RWPE2 (cell line): Measurements from ENCODE around the gene NECTIN2.

ENCODE experiments used
- ATAC-seq: fragments of 200-7000 bp; cut with Tn5 transposase; 3 replicates; pipeline ENCODE4 v1.9.1; 2021; ENCODE audit warnings: low read depth
- DNase-seq: peaks from one replicate; pipeline ENCODE4 v3.0.0-alpha.2; 2020; ENCODE audit warnings: low spot score
- H3K27ac ChIP-seq: fragments of 450-650 bp; 2 replicates; pipeline ENCODE4 v1.5.1; 2017; ENCODE audit warnings: mild to moderate bottlenecking; ENCODE audit not compliant: poor library complexity, severe bottlenecking
- H3K27me3 ChIP-seq: fragments of 250-450 bp; sonication (Bioruptor Pico); 2 replicates; pipeline ENCODE4 v1.5.1; 2021; ENCODE audit warnings: mild to moderate bottlenecking, moderate library complexity; ENCODE audit not compliant: insufficient read depth, poor library complexity, severe bottlenecking
- H3K36me3 ChIP-seq: fragments of 250-450 bp; sonication (Bioruptor Pico); 2 replicates; pipeline ENCODE4 v1.5.1; 2020; ENCODE audit warnings: low read depth, mild to moderate bottlenecking, moderate library complexity
- H3K4me1 ChIP-seq: fragments of 250-450 bp; sonication (Bioruptor Pico); 2 replicates; pipeline ENCODE4 v1.5.1; 2021; ENCODE audit warnings: mild to moderate bottlenecking, moderate library complexity; ENCODE audit not compliant: insufficient read depth, poor library complexity, severe bottlenecking
- H3K4me3 ChIP-seq: fragments of 250-450 bp; sonication (Bioruptor Pico); 2 replicates; pipeline ENCODE4 v1.5.1; 2021; ENCODE audit warnings: mild to moderate bottlenecking, moderate library complexity; ENCODE audit not compliant: severe bottlenecking
- H3K9me3 ChIP-seq: fragments of 250-450 bp; sonication (Bioruptor Pico); 2 replicates; pipeline ENCODE4 v1.5.1; 2021; ENCODE audit warnings: mild to moderate bottlenecking, moderate library complexity; ENCODE audit not compliant: severe bottlenecking
- CTCF ChIP-seq: fragments of 450-650 bp; IDR thresholded peaks from one replicate; pipeline ENCODE4 v1.5.1; 2017; ENCODE audit warnings: mild to moderate bottlenecking, moderate library complexity; ENCODE audit not compliant: poor library complexity, severe bottlenecking

The NECTIN2 gene

GRCh38 chr19:44863990-44864389 lies 17.9 kb downstream of the NECTIN2 start:
- Histone ChIP-seq H3K4me1 (no peaks in the 10 kb centered on the region), H3K27me3 (no peaks in the 10 kb centered on the region), H3K36me3 (peaks cover 14% of the 10 kb centered on the region), H3K27ac (no peak overlapping the region), H3K4me3 (no peak overlapping the region), H3K9me3 (no peaks in the 10 kb centered on the region)
- ATAC-seq (no peak), DNase-seq (no peak)
- TF ChIP-seq CTCF = no peak

- no peak for DNase-seq
- no peak for ATAC-seq
- H3K27me3 ChIP-seq = no peaks in the 10 kb centered on the region
- no peak overlapping the region for H3K27ac ChIP-seq
- H3K9me3 ChIP-seq = no peaks in the 10 kb centered on the region
- no peak for TF ChIP-seq CTCF
- H3K4me3 ChIP-seq = no peak overlapping the region
- H3K36me3 ChIP-seq = peaks cover 14% of the 10 kb centered on the region
- H3K4me1 ChIP-seq = no peaks in the 10 kb centered on the region
Observed at GRCh38 chr19:44865196-44865767, 19.2 kb downstream of the NECTIN2 start.

- DNase-seq (no peak), ATAC-seq (no peak)
- Histone ChIP-seq H3K4me1 (no peaks in the 10 kb centered on the region), H3K36me3 (peaks cover 16% of the 10 kb centered on the region), H3K4me3 (no peak overlapping the region), H3K27me3 (no peaks in the 10 kb centered on the region), H3K27ac (no peak overlapping the region), H3K9me3 (no peaks in the 10 kb centered on the region)
- no peak for TF ChIP-seq CTCF
Observed at GRCh38 chr19:44866664-44867063, 20.6 kb downstream of the NECTIN2 start.

GRCh38 chr19:44867578-44867977 lies 21.5 kb downstream of the NECTIN2 start:
- ATAC-seq (no peak), DNase-seq (no peak)
- TF ChIP-seq CTCF = no peak
- Histone ChIP-seq H3K4me1 (no peaks in the 10 kb centered on the region), H3K9me3 (no peaks in the 10 kb centered on the region), H3K27me3 (no peaks in the 10 kb centered on the region), H3K27ac (no peak overlapping the region), H3K4me3 (no peak overlapping the region), H3K36me3 (peaks cover 22% of the 10 kb centered on the region)

GRCh38 chr19:44869733-44870470 lies 23.8 kb downstream of the NECTIN2 start:
- Histone ChIP-seq H3K27ac (no peak overlapping the region), H3K4me3 (no peak overlapping the region), H3K36me3 (peaks cover 42% of the 10 kb centered on the region), H3K4me1 (no peaks in the 10 kb centered on the region), H3K27me3 (no peaks in the 10 kb centered on the region), H3K9me3 (no peaks in the 10 kb centered on the region)
- no peak for DNase-seq
- ATAC-seq = no peak
- TF ChIP-seq CTCF = no peak
